Urinary bladder (tissue), 4 donors: ENCODE data around the gene COX6A2. TPM values are rescaled to one million over a fixed set of nuclear protein-coding genes. Genes with fewer than 3 reads are reported as not detected.
"Not testable (repeated sequence)": the region's sequence is repeated elsewhere in the genome, so short reads cannot be mapped to it uniquely, and the experiment has no call there.

ENCODE experiments used
- DNase-seq: peaks from one replicate; pipeline ENCODE4 v3.0.0-alpha.2; 2015; ENCODE audit errors: extremely low spot score
- H3K27ac ChIP-seq: one replicate; pipeline ENCODE4 v1.5.1; 2013; ENCODE audit warnings: low read depth, mild to moderate bottlenecking, moderate library complexity
- H3K36me3 ChIP-seq: one replicate; pipeline ENCODE4 v1.6.1; 2013; ENCODE audit warnings: mild to moderate bottlenecking, moderate library complexity; ENCODE audit not compliant: insufficient read depth
- H3K4me1 ChIP-seq: one replicate; pipeline ENCODE4 v1.6.1; 2013; ENCODE audit warnings: mild to moderate bottlenecking, moderate library complexity; ENCODE audit not compliant: insufficient read depth
- H3K4me3 ChIP-seq: one replicate; pipeline ENCODE4 v1.5.1; 2013; ENCODE audit warnings: low read depth, low read length
- WGBS: extraction: QIAGEN DNeasy Blood & Tissue Kit; methylation state at CpG from one replicate; pipeline ENCODE4 v1.1.7; 2013; 5-methylcytosine and 5-hydroxymethylcytosine counted together
- polyA plus RNA-seq: library from polyadenylated mRNA; stranded (reverse); fragments of 200-250 nt; gene quantifications from one replicate; pipeline ENCODE4 v1.2.3, GENCODE V29; 2013
- total RNA-seq: library from RNA; depleted of rRNA; stranded (reverse); fragments of >200 nt; gene quantifications from one replicate; pipeline ENCODE4 v1.2.3, GENCODE V29; 2014
- donor health status: healthy with polysubstance abuse.
- donor health status: healthy.

Gene COX6A2
- total and polyA plus RNA-seq, 2 donors: not detected

DNA sequence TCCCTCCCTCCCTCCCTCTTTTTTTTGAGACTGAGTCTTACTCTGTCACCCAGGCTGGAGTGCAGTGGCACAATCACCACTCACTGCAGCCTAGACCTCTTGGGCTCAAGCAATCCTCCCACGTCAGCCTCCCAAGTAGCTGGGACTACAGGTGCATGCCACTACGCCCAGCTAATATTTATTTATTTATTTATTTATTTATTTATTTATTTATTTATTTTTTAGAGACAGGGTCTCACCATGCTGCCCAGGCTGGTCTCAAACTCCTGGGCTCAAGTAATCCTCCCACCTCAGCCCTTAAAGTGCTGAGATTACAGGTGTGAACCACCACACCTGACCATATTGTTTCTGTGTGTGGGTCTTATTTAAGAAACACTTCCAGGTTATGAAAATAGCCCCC lies 11.1 kb downstream of the COX6A2 start:
- 80% methylated on average over 2 of the region's 2 CpGs for WGBS
- not testable (repeated sequence) for H3K36me3 ChIP-seq, H3K27ac ChIP-seq, H3K4me3 ChIP-seq, H3K4me1 ChIP-seq, DNase-seq

- Histone ChIP-seq H3K4me3 (no peak overlapping the region), H3K36me3 (no peaks in the 10 kb centered on the region), H3K27ac (no peak overlapping the region), H3K4me1 (no peaks in the 10 kb centered on the region)
- WGBS: 81% methylated on average over 11 of the region's 11 CpGs
- DNase-seq: no peak
Measured at GRCh38 chr16:31416371-31416770, 11.8 kb downstream of the COX6A2 start.

- Histone ChIP-seq H3K36me3 (no peaks in the 10 kb centered on the region), H3K27ac (no peak overlapping the region), H3K4me1 (no peaks in the 10 kb centered on the region), H3K4me3 (no peak overlapping the region)
- no peak for DNase-seq
- WGBS: 67% methylated on average over 4 of the region's 4 CpGs
Measured at GRCh38 chr16:31414706-31415105, 13.5 kb downstream of the COX6A2 start.

DNA sequence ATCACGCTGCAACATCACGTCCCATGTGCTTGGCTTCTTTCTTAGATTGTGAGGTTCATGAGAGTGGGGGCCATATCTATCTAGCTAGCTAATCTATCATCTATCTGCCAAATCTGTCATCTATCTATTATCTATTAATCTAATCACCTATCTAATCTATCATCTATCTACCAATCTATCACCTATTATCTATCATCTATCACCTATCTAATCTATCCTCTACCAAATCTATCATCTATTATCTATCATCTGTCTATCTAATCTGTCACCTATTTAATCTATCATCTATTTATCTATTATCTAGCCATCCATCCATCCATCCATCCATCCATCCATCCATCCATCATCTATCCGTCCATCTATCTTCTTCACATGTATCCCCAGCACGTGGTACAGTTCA lies 14.2 kb downstream of the COX6A2 start:
- no peak overlapping the region for H3K27ac ChIP-seq
- WGBS: 86% methylated on average over 4 of the region's 4 CpGs
- DNase-seq: no peak
- H3K36me3 ChIP-seq: no peaks in the 10 kb centered on the region
- H3K4me1 ChIP-seq: no peaks in the 10 kb centered on the region
- no peak overlapping the region for H3K4me3 ChIP-seq

- Histone ChIP-seq H3K36me3 (no peaks in the 10 kb centered on the region), H3K4me1 (no peaks in the 10 kb centered on the region), H3K27ac (no peak overlapping the region), H3K4me3 (no peak overlapping the region)
- no peak for DNase-seq
- 86% methylated on average over 5 of the region's 5 CpGs for WGBS
Measured at GRCh38 chr16:31413381-31413780, 14.8 kb downstream of the COX6A2 start.

DNA sequence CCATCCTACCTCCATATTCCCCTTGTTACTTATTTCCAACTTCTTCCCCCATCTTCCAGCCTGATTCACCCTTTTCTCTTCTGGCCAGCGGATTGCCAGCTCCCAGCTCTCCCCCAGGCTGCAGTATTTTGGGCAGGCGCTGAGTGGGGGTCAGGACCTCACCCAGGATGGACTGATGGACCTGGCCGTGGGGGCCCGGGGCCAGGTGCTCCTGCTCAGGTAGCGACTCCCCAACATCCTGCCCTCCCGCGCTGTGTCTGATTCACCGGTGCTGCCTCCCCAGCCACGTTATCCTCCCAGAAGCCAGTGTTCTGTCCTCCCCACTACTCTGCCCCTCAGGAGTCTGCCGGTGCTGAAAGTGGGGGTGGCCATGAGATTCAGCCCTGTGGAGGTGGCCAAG lies 15.4 kb downstream of the COX6A2 start:
- no peak for DNase-seq
- Histone ChIP-seq H3K4me3 (no peak overlapping the region), H3K4me1 (no peaks in the 10 kb centered on the region), H3K27ac (no peak overlapping the region), H3K36me3 (no peaks in the 10 kb centered on the region)
- 82% methylated on average over 10 of the region's 10 CpGs for WGBS

GRCh38 chr16:31411024-31411844 lies 16.9 kb downstream of the COX6A2 start:
- Histone ChIP-seq H3K27ac (no peak overlapping the region), H3K4me1 (no peaks in the 10 kb centered on the region), H3K36me3 (no peaks in the 10 kb centered on the region), H3K4me3 (no peak overlapping the region)
- no peak for DNase-seq
- 75% methylated on average over 22 of the region's 22 CpGs for WGBS

DNA sequence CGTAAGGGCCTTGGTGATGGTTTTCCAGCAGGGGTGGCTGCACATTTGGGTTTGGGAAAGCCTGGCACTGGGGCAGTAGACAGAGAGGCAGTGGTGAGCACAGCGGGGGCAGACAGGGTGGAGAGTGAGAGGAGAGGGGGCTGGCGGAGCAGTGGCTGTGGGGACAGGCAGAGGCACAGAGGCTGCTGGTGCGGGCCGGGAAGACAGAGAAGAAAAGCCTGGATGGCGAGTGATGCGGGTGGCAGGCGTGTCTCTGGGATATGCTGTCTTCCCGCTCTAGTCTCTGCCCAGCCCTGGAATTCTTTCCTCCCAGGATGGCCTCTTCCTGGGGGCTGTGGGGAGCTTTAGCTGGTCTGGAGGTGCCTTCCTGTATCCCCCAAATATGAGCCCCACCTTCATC lies 18.1 kb downstream of the COX6A2 start:
- H3K4me3 ChIP-seq: no peak overlapping the region
- no peaks in the 10 kb centered on the region for H3K4me1 ChIP-seq
- no peaks in the 10 kb centered on the region for H3K36me3 ChIP-seq
- 76% methylated on average over 9 of the region's 9 CpGs for WGBS
- no peak for DNase-seq
- H3K27ac ChIP-seq: no peak overlapping the region

DNA sequence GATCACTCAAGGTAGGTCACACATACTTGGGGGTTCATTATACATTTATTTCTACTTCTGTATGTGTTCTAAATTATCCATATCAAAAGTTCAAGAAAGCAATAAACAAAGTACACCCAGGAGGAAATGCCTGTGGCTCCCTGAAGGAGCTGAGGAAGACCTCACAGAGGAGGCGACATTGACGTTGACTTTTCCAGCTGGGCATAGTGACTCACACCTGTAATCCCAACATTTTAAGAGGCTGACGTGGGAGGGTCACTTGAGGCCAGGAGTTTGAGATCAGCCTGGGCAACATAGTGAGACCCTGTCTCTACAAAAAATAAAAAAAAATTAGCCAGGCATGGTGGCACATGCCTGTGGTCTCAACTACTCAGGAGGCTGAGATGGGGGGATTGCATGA lies 18.7 kb downstream of the COX6A2 start:
- no peak for DNase-seq
- Histone ChIP-seq H3K36me3 (no peaks in the 10 kb centered on the region), H3K4me1 (no peaks in the 10 kb centered on the region), H3K4me3 (no peak overlapping the region), H3K27ac (no peak overlapping the region)
- WGBS: 46% methylated on average over 3 of the region's 3 CpGs

GRCh38 chr16:31407406-31407805 lies 20.8 kb downstream of the COX6A2 start:
- Histone ChIP-seq H3K4me1 (no peaks in the 10 kb centered on the region), H3K36me3 (no peaks in the 10 kb centered on the region), H3K4me3 (no peak overlapping the region), H3K27ac (no peak overlapping the region)
- no peak for DNase-seq
- WGBS: 82% methylated on average over 8 of the region's 8 CpGs

DNA sequence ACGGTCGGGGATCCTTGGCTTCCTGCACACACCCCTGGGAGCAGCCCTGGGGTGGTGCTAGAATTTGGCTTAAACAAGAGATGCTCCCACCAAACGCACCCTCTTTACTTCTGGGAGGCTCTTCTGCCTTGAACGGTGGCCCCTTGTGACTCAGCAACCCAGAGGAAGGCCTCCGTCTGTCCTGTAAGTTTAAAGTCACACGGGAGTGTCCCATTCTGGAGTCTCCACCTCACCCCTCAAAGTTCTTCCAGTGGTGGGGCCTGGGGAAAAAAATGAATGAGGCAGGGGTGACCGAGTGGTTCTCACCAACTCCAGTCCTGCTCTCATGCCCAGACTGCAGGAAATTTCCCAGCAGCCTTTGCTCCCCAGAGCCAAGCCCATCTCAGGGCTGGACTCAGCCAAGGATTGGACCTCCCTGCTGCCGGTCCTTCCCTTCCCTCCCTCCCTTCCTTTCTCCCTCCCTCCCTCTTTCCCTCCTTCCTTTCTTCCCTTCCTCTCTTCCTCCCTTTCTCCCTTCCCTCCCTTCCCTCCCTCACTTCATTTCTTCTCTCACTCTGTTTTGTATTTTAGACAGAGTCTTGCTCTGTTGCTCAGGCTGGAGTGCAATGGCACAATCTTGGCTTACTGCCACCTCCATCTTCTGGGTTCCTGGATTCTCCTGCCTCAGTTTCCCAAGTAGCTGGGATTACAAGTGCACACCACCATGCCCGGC lies 23.7 kb downstream of the COX6A2 start:
- H3K36me3 ChIP-seq: no peaks in the 10 kb centered on the region
- no peak for DNase-seq
- H3K4me1 ChIP-seq: no peaks in the 10 kb centered on the region
- H3K27ac ChIP-seq: no peak overlapping the region
- H3K4me3 ChIP-seq: no peak overlapping the region
- WGBS: 60% methylated on average over 9 of the region's 9 CpGs

DNA sequence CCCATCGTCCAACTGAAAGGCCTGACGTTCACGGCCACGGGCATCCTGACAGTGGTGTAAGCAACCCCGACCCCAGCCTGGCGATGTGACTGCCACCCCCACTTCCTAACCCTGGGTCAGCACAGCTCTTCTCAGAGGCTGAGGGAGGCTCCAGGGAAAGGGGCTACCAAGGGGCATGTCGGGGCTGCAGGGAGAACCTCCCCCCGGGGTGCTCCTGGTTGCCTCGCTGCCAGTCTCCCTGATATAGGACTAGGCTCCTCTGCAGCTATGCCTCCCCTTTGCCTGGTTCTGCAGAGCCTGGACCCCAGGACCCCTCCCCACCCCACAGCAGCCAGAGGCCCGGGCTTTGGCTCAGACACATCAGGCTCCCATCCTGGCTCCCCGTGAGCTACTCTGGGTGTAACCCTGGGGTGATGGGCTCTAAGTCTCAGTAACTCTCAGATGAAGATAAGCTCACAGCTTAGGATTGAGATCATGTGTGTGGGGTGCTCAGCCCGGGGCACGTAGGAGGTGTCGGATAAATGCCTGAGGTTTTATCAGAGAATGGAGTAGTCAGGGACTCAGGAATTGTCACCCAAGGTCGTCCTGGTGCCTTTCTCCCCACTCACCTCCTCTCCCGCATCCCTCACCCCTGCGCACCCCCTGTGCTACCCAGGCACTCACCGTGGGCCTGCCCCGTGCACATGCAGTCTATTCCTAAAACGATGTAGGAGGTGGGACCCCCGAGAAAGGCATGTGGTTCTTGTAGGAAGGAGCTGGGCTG lies 24.4 kb downstream of the COX6A2 start:
- 78% methylated on average over 21 of the region's 21 CpGs for WGBS
- H3K4me3 ChIP-seq: no peak overlapping the region
- no peaks in the 10 kb centered on the region for H3K36me3 ChIP-seq

GRCh38 chr16:31402687-31403086 lies 25.5 kb downstream of the COX6A2 start:
- Histone ChIP-seq H3K27ac (no peak overlapping the region), H3K4me1 (no peaks in the 10 kb centered on the region), H3K4me3 (no peak overlapping the region), H3K36me3 (no peaks in the 10 kb centered on the region)
- no peak for DNase-seq
- 59% methylated on average over 1 of the region's 1 CpG for WGBS

More for the DNA sequence above, 24.4 kb downstream of the COX6A2 start:
- Histone ChIP-seq H3K4me1 (no peaks in the 10 kb centered on the region), H3K27ac (no peak overlapping the region)
- DNase-seq: no peak

GRCh38 chr16:31401436-31401835 lies 26.7 kb downstream of the COX6A2 start:
- WGBS: 72% methylated on average over 11 of the region's 11 CpGs
- H3K4me3 ChIP-seq: no peak overlapping the region
- DNase-seq: no peak

More at GRCh38 chr16:31401436-31401835, 26.7 kb downstream of the COX6A2 start:
- Histone ChIP-seq H3K27ac (no peak overlapping the region), H3K4me1 (no peaks in the 10 kb centered on the region), H3K36me3 (no peaks in the 10 kb centered on the region)
